Hypothalamus (tissue), 51 donors: Measurements from ENCODE around the gene MTMR1.
A peak's percentile ranks its signal among the peaks of the same experiment; 100 is the strongest.

Experiments
- DNase-seq, 51 donors: peaks; one replicate each; lab custom pipeline; 2025; lab: John Stamatoyannopoulos, UW

The MTMR1 gene

DNA sequence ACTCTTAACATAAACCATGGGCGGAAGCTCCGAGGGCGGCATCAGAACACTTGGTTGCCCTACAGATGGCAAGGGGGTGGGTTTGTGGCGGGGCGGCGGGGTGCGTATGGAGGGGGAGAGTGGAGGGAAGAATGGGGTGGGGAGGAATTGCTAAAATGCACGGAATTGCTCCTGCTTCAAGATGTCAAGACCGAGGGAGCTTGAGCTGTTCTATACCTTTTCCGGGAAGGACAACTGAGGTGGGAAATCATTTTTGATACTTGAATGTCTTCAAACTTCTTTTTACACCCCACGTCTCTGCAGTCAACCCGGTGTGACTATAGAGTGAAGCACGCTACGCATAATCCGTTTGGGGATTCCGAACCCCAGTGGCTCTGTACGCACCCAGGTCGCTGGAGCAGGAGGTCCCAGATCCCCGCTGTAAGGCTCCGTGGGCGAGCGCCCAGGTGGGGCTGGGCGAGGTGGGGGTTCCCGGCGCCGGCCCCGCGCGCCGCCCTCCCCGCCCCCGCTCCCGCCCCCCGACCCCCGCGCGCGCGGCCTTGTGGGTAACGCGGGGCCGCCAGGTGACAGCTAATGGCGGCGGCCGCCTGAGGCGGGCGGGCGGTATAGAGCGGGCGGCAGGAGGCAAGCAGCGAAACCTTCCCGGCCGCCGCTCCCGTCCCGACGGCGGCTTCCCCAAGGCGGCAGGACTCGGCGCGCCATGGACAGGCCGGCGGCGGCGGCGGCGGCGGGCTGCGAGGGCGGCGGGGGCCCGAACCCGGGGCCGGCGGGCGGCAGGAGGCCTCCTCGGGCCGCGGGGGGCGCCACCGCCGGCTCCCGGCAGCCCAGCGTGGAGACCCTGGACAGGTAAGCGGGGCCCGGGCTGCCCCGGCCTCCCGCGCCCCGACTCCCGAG, at the start of gene MTMR1:
Gene MTMR1, plus strand, starts transcription at position 566 of the 894 bp plus-strand sequence. Its CDS starts 135 bp downstream, at position 701.
- DNase-seq, result peak in 24 of 51 donors; percentile 1 to 59 (median 18)

DNA sequence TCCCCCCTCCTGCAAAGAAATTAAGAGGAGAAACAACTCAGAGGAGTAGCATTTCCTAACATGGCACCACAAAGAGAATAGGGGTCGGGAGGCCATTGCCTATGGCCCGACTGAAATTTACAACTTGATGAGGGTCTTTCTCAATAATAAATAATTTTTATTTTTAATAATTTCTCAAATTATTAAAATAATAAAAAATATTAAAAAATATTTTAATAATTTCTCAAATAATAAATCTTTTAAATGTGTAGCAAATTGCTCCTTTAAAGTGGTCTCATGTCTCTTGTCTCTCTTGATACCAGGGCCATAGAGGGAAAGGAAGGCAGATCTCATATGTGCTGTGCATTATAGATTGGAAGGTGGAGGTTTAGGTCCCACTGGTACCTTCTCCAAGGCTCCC, 49.2 kb upstream of the MTMR1 start:
- no peak for DNase-seq

DNA sequence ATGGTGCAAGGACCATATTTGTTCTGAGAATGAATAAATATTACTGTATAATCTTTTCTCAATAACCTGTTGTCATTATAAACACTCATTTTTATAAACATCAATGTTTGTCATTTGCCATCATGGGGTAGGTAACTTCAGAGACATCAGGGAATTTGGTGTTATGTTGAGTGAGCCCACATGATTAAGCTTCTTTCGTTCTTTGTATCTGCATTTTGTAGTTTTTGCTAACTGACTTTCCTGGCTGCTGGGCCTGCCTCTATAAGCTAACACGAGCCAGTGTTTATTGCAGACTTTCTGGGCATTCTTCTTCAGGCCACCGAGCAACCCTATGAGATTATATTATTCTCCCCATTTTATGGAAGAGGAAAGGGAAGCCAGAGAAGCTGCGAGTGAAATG, 48.8 kb upstream of the MTMR1 start:
- DNase-seq, result no peak

DNA sequence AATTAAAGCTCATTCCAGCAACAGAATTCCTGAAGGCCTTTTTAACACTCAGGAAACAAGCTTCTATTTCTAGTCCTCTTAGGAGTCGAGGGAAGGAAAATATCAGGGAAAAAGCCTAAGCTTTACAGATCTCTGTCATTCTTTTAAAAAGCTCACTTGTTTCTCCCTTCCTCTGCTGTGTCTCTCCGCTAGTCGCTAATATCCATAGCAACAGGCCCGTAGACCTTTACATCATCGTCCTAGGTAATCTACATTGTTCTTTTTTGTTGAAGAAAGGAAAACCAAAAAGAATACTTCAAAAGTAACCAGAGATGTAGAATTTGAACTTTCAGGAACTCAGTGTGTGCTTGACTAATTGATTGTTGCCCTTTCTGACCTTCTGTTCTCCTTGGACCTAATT, 45.9 kb upstream of the MTMR1 start:
- no peak for DNase-seq

DNA sequence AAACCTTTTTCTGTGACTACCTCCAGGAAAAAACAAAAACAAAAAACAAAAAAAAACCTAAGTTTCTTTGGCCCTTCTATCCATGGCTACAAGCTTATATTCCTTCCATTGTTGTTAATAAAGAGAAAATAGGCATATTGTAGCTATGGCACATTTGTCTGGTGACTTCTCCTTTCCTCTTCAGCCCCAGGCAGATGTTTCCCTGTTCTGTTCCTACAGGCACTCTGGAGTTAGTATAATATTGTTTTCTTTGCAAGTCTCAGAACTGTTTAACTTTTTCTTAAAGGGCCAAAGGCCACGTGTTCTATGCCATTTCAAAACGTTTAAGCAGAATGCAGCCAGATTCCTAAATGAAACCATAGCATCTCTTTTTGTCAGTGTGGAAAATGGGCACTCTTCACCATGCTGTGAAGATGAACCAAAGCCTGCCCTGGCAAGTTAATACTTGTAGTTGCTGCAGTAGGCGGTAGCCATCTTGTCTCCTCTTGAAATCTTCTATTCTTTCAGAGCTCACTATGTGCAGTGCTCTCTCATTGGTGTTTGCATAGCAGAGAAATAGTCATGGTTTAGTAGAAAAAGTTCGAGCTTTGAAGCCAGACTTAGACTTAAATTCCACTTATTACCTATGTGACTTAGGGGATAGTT, 44.8 kb upstream of the MTMR1 start:
- no peak for DNase-seq

DNA sequence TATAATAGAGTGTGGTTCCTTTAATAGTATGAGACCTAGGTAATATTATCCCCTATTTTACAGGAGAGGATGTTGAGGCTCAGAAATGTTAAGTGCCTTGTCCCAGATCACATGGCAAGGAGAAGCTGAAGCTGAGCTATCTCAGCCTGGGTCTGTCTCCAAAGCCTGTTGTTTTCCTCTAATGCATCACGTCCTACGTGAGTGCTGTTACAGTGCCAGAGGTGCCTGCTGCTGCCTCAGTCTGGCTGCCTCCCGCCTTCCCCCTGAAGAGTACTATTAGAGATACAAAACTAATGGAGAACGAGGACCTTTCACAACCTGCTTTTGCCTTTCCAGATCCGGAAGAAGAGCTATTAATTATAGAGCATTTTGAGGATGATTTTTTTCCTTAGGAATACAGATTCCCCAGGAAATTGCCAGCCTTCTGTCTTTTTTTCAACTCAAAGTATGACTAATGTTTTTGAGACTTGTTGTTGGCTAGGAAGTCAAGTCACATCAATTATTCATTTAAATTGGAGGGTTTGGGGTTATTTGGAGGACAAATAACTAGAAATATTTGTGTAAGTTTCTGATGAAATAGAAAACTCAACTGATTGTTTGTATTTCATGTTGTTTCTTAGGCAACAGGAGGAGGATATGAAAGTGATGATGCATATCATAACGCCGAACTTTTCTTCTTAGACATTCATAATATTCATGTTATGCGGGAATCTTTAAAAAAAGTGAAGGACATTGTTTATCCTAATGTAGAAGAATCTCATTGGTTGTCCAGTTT, 43.9 kb upstream of the MTMR1 start:
- peak in 5 of 51 donors; percentile 0 to 2 (median 0) for DNase-seq

DNA sequence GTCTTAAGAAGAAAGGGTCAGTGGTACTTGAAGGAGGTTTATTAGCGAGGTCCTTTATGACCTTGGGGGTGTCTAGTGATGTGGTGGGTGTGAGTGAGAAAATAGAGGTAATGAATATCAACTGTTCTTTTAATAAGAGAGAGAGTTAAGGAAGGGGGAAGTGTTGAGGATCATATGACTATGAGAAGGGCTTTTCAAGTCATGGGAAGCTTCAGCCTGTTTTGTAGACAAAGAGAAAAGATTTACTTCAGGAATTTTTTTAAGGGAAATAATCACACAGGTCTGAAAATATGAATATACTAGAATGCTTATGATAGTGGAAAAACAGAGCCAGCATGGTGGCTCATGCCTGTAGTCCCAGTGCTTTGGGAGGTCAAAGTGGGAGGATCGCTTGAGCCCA, 41.3 kb upstream of the MTMR1 start:
- no peak for DNase-seq

DNA sequence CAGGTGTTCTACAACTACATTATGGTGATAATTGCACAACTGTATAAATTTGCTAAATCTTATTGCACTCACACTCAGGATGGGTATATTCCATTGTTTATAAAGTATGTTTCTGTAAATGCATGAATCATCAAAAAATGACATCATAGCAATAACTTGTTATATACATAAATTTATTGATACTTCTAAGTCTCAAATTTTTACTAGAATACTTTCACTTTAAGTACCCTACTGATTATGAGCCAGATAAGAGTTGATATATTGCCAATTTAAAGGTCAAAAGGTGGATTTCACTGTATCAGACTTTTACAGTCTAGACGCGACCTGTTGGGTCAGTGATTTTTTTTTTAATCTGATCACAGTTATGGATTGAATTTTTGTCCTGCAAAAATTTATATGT, 37.4 kb upstream of the MTMR1 start:
- no peak for DNase-seq

DNA sequence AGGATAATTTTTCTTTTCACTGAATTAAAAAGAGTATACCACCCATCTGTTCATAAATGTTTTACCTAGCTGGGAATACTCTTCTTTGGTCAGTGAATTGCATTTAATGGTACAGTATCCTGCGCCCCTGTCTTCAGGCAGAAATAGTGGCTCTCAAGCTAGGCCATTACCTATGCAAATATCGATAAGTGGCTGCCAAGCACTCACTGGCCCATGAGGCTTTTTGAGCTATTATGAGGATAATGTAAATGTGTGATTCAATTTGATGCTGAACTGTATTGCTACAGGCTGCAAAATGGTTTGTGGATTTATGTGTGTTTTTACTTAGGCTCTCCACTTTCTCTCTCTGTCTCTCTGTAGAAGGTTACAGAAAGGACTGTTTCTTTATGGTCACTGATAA, 30.1 kb upstream of the MTMR1 start:
- no peak for DNase-seq

DNA sequence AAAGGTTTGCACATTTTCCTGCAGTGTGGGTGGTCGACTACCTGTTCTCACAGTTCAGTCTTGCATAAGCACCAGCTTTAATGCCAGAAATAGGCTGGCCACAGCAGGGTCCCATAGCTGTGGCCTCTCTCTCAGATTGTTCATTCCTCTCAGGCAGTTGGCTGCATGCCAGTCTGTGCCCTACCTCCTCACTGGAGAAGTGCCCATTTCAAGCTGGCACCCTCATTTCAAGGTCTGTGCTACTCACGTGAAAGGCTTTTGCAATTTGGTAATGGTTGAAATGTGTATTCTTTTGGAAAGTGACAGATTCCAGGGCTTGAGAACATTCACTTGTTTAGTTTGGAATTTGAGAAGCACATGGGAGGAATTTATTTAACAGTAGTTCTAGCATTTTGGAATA, 28.9 kb upstream of the MTMR1 start:
- peak in 32 of 51 donors; percentile 0 to 24 (median 3) for DNase-seq

DNA sequence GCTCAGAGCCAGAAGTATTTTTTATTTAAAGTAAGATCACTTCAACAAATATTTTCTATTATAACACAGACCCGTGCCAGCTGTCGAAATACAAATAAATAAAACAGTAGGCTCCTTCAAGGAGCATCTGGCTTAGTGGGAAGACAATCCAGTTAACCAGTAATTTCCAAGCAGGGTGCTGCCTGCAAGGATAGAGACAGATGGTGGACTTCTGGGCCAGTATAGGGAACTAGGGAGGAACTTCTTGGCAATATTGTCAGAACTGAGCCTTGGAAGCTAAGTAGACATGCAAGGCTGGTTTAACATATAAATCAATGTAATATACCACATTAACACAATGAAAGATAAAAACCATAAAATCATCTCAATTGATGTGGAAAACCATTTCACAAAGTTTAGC, 17.0 kb upstream of the MTMR1 start:
- DNase-seq, result no peak

DNA sequence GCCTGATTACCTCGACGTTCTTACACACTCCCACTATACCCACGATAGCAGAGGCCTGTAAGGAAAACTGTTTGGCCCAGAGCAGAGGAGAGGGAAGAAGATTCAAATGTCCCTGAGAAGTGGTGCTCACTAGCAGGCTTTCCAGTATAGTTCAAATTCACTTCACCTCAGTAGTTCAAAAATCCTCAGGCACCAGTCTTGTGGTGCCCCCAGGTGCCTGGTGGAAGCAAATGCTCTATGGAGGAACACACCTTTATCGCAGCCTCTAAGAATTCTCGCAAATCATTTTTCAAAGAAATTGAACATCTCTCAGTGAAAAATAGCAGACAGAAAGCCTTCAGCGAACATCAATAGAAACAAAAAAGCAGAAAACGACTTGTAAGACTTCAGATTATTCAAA, 12.2 kb upstream of the MTMR1 start:
- peak in 3 of 51 donors; percentile 0 to 7 (median 6) for DNase-seq

DNA sequence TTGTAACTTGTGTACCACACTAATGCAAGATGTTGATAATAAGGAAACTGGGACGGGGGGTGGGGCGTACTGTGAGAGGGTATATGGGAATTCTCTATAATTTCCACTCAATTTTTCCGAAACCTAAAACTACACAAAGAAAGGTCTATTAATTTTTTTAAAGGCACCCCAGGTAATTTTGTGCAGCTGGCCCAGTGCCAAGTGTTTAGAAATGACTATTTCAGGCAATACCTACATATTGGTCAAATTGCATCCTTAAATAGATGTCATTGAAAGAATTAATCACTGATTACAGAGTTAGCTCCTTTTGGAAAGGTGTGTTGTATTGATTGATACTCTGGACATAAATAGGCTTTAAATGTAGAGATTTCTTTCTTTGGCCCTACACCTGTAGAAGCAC, 10.1 kb upstream of the MTMR1 start:
- DNase-seq, result peak in 1 of 51 donors; percentile 2

DNA sequence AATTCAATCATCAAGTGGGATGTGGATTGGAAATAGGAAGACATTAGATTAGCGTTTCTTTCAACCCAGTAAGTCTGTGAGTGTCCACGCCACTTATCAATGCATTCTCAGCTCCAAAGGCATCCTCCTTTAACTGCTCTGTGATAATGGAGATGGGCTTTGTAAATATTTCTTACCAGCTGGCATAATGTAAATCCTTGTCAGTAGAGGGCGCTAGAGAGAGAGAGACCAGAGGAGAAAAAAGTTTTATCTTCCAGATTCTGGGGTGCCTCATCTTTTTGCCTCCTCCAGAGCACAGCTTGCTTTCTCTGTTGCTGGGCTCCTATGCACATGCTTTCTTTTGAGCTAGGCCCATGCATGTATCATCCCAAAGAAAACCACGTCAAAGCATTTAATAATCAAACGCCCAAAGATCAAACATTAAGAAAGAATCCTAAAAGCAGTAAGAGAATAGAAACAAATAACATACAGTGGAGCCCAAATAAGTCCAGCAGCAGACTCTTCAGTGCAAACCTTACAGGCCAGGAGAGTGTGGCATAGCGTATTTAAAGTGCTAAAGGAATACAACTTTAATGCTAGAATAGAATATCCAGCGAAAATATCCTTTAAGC, 9.6 kb upstream of the MTMR1 start:
- no peak for DNase-seq

DNA sequence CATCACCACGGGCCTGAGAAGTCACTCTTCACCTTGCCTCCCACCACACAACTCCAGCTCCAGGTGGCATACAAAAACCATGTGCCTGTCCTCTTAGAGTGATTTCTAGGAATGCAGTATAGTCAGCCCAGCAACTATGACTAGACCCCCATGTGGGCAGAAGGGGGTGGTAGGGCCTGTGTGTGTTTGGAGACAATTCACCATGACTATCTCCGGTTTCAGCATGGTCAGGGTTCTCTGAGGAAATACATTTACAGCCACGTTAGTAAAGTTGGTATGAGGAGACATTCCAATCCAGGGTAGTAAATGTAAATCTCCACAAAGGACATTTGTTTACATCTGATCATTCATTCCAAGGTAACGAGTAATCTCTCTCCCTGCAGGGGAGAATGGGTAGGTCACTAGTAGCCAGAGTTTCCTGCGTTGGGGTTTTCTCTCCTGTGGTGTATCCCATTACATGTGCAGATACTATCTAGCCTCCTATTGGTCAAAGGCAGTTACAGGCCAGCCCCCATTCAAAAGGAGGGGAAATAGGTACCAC, 4.2 kb upstream of the MTMR1 start:
- DNase-seq, result no peak

DNA sequence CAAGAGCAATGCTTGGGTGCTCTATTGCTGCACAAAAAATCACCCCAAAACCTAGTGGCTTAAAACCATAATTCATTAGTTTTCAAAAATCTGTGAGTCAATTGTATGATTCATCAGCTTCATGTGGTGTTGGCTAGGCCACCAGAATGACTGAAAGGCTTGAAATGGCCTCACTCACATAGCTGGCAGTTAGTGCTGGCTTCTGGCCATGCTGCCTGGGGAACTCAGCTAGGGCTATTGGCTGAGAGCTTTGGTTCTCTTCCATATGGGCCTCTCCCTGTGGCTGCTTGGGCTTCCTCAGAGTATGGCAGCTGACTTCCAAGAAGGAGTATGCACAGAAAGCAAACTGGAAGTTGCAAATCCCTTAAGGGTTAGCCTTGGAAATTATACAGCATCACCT, 3.1 kb upstream of the MTMR1 start:
- DNase-seq, result peak in 1 of 51 donors; percentile 2

DNA sequence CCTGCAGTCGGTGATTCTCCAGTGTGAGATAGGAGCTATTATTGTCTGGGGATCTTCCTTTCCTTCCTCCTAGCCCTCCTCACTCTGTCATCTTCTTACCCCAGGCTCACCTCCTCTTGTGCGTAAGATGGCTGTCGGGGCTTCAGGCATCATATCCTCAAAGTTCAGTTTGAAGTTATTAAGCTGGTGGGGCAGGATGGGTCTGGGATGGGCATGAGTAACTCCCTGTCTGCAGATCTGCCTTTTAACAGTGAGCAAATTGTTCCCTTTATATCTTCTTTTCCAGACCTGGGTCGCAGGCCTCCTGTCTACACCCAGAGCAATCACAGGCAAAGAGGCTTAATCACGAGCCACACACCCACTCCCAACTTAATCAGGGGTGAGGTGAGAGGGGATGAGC, 900 bp upstream of the MTMR1 start:
- peak in 1 of 51 donors; percentile 9 for DNase-seq

DNA sequence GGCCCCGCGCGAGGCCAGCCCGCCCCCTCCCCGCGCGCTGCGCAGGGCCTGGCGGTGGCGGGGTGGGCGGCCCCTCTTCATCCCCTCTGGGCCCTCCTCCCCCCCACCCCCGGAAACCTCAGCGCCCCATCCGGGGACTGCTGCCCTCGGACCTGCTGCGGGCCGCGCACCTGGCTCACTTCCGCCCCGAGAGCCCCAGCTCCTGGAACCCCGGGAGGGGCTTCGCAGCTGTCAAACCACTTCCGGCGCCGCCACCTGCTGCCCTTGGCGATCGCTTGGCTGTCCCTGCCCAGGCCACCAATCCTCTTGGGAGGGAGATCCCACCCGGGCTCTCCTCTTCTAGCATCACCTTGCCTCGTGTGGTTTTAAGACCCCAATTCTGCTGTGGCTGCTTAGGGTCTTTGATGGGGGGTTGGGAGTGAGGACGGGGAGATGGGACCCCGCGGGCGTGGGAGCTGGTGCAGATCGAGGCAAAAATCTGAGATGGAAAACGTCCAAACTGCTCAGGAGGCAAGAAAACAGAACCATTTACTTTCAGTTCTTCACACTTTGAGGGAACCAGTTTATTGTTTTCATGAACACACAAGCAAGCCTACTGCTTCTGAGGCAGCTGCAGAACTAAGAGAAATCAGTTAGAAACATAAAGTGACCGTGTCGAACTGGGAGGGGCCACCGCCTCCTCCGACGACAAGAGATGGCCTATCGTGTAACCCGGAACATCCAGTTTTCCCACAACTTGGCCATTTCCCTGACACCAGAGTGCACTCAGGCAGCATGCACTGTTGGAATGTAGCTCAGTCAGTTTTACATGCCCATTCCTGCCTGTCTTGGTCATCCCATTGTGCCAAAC, 754 bp downstream of the MTMR1 start:
- peak in 18 of 51 donors; percentile 1 to 42 (median 12) for DNase-seq

DNA sequence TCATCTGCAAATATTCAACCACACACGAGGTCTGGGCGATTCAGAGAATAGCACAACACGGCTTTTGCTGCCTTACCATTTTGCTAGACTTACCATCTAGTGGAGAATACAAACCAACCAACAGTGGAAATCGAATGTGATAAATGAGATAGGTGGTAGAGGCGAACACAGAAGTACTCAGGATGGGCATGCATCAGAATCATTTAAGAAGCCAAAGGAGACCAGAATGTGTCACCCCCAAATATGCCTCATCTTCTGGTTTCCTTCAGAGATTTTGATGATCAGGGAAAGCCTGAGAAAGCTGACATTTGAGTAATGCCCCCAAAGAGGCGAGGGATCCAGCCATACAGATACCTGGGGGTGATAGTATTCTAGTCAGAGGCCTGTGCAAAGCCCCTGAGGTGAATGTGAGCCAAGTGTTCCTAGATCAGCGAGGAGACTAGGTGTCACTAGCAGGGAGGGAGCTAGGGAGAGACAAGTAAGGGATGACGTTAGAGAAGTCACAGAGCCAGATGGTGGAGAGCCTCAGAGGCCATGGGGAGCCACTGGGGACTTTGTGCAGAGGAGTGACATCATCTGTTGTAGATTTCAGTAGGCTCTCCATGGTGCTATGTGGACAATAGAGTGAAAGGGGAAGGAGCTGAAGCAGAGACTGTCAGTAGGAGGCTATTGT, 1.7 kb downstream of the MTMR1 start:
- DNase-seq, result no peak
